DMS79 (cell line): ENCODE data around the gene SLC22A31.
A peak's percentile ranks its signal among the peaks of the same experiment; 100 is the strongest.

Experiments
- DNase-seq: peaks from one replicate; lab custom pipeline; 2025; lab: John Stamatoyannopoulos, UW

SLC22A31 gene

GRCh38 chr16:89164847-89165680 lies 35.3 kb downstream of the SLC22A31 start:
- DNase-seq: no peak

GRCh38 chr16:89164436-89164835 lies 35.9 kb downstream of the SLC22A31 start:
- DNase-seq: no peak

GRCh38 chr16:89163297-89163696 lies 37.0 kb downstream of the SLC22A31 start:
- DNase-seq: no peak

GRCh38 chr16:89161763-89162713 lies 38.3 kb downstream of the SLC22A31 start:
- DNase-seq: no peak

GRCh38 chr16:89160977-89161701 lies 39.2 kb downstream of the SLC22A31 start:
- no peak for DNase-seq

GRCh38 chr16:89159850-89160354 lies 40.4 kb downstream of the SLC22A31 start:
- DNase-seq: no peak

GRCh38 chr16:89159066-89159849 lies 41.1 kb downstream of the SLC22A31 start:
- no peak for DNase-seq

GRCh38 chr16:89157778-89158177 lies 42.6 kb downstream of the SLC22A31 start:
- no peak for DNase-seq

GRCh38 chr16:89156740-89157645 lies 43.3 kb downstream of the SLC22A31 start:
- no peak for DNase-seq

GRCh38 chr16:89155851-89156739 lies 44.2 kb downstream of the SLC22A31 start:
- DNase-seq: no peak

- no peak for DNase-seq
Observed at GRCh38 chr16:89155184-89155679, 45.1 kb downstream of the SLC22A31 start.

GRCh38 chr16:89154390-89155183 lies 45.8 kb downstream of the SLC22A31 start:
- no peak for DNase-seq

GRCh38 chr16:89153848-89154271 lies 46.5 kb downstream of the SLC22A31 start:
- DNase-seq: no peak

- DNase-seq: no peak
Observed at GRCh38 chr16:89152831-89153700, 47.3 kb downstream of the SLC22A31 start.

- no peak for DNase-seq
Observed at GRCh38 chr16:89150981-89151380, 49.4 kb downstream of the SLC22A31 start.

- peak; percentile 12 for DNase-seq
Observed at GRCh38 chr16:89150090-89150835, 50.1 kb downstream of the SLC22A31 start.
